GM19099 (cell line): ENCODE results near the gene TCEANC2.

Source experiments
- POLR2A ChIP-seq: IDR thresholded peaks from 3 replicates; pipeline ENCODE4 v1.6.1; 2011; ENCODE audit warnings: low read depth; ENCODE audit not compliant: insufficient read length; ENCODE audit errors: extremely low read depth

TCEANC2 gene

GRCh38 chr1:54070171-54070837, 16.9 kb downstream of the TCEANC2 start:
- TF ChIP-seq POLR2A = no peak

GRCh38 chr1:54077359-54077758, 24.0 kb downstream of the TCEANC2 start:
- no peak for TF ChIP-seq POLR2A

GRCh38 chr1:54080598-54081049, 27.2 kb downstream of the TCEANC2 start:
- TF ChIP-seq POLR2A = no peak

DNA sequence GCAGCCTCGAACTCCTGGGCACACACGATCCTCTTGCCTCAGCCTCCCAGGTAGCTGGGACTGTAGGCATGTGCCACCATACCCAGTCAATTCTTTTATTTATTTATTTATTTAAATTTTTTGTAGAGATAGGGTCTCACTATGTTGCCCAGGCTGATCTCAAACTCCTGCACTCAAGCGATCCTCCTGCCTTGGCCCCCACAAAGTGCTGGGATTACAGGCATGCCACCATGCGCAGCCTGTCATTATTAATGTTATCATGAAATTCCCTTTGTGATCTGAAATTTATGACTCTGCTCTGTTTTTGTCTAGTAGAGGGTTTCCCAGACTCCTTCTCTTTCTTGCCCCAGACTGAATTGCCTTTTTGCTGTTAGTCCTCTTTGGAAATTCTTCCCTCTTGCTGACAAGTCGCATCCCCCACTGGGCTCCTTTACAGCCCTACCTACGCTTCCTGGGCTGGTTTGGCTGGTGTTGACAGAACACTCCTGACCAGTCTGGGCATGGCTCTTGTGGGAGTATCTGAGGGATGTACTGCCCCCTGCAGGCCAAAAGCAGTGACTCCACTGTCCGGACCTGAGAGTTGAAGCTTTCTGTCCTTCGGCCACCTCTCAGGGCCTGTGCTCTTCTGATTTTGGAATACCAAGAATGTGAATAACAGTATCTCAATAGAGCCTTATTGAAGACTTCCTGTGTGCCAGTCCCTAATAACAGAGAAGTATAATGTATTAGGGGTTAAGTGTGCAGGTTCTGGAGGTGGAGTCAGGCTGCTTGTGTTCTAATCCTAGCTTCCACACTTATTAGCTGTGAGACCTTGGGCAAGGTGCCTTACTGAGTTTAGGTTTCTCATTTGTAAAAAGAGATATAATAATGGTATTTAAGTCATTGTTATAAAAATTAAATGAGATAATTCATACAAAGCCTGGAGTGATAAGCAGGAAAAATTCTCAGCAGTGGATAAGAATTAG, 28.2 kb downstream of the TCEANC2 start:
- TF ChIP-seq POLR2A = no peak

GRCh38 chr1:54084794-54085193, 31.4 kb downstream of the TCEANC2 start:
- no peak for TF ChIP-seq POLR2A

DNA sequence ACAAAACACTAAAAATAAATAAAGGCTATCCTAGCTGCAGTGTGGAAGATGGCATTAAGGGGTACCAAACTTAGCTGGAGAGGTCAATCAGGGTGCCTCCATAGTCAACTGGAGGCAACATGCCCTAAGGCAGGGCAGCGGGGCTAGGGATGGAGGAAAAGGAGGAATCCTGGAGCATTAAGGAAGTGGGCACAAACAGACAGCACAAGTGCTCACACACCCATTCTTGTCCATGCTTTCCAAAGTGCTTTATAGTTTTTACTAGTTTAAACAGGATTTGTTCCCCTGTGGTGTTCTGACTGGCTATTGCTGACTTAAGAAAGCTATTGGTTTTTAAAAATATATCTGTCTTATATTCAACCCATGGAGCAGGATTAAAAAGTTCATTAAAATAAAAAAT, 33.3 kb downstream of the TCEANC2 start:
- TF ChIP-seq POLR2A = no peak

DNA sequence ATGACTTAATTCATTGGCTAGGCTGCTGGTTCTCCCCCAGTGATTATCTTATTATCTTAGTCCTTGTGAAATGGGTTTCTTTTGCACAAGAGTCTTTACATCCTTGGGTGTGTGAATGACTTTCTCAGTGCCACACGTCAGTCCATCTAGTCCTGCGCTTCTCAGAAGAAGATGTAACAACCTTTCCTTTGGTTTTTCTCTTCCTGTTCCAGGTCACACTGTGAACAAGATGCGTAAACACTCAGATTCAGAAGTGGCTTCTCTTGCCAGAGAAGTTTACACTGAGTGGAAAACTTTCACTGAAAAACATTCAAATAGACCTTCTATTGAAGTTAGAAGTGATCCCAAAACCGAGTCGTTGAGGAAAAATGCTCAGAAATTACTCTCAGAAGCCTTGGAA, 35.0 kb downstream of the TCEANC2 start:
- TF ChIP-seq POLR2A = no peak

- no peak for TF ChIP-seq POLR2A
These were observed 38.3 kb downstream of the TCEANC2 start for GRCh38 chr1:54091666-54092065.

DNA sequence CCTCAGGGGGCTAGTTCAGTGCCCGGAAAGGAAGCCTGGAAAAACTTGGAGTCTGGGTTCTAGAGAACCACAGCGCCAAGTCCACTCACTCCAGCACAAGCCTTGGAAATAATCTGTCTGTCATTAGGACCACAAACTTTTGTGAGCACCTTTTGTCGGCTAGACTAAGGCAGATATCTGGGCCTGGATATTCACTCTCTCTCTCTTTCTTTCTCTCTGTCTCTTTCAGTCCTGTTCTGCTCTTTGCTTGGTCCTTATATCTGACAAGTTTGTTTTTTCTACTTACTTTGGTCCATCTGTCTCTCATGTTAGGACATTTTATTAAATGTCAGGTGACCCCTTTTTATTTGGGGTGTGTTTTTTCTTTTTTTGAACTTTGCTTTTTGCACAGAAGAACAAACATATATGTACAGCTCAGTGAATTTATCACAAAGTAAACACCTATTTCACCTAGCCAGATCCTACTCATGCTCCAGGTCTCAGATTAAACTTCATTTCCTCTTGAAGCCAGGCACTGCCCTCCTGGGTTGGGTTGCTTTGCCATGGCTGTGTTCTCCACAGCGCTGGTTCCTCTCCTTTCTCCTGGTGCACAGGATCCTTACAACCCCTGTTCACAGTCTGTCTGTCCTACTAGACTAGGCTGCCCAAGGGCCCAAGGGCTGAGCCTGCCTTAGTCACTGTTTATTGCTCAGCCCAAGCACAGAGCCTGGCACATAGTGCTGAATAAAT, 40.8 kb downstream of the TCEANC2 start:
- no peak for TF ChIP-seq POLR2A

DNA sequence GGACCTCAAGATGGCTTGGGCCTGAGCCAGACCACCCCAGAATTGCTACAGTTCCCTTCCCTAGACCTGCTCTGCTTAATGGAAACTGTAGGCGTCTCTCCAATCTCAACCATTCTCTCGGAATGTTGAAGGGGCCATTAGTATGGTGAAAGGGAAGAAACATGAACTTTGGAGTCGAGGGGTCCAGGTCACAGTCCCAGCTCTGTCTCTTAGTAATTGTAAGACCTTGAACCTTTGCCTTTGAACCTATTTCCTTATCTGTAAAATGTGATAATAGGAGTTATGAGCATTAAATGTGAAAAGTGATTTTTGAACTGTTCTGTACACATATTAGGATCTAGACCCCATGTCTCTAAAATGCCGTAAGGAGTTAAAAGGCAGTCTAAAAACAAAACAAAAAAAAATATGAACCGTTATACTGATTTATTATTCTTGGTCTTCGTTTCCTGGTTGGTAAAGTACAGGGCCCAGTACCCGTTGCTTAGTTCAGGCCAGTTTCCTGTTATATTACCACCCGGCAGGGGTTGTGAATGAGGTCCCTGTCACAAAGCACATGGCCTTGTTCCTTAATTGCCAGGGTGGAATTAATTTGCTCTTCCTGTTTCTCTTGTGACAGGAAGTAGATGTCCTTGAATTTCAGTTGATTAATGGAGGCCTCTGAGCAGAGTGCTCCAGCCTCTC, 42.3 kb downstream of the TCEANC2 start:
- TF ChIP-seq POLR2A = no peak

- no peak for TF ChIP-seq POLR2A
These were observed 42.9 kb downstream of the TCEANC2 start for GRCh38 chr1:54096227-54096876.

DNA sequence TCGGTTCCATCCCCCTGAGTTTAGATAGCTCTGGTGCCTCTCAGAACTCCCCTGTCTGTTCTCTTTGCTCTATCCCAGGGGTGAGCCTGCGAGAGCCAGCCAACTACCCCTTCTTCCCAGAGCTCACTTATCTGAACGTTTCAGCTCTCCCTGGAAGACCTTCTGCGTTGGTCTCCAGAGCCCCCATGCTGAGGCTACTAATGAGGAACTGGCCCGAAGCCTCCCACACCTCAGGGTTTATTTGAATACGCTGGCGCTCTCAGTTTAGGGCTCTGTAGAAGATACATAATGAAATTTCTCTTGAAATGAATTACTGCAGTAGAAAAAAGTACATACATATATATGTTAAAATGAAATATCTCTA, 43.5 kb downstream of the TCEANC2 start:
- TF ChIP-seq POLR2A = no peak

- no peak for TF ChIP-seq POLR2A
These were observed 45.7 kb downstream of the TCEANC2 start for GRCh38 chr1:54099061-54099610.

DNA sequence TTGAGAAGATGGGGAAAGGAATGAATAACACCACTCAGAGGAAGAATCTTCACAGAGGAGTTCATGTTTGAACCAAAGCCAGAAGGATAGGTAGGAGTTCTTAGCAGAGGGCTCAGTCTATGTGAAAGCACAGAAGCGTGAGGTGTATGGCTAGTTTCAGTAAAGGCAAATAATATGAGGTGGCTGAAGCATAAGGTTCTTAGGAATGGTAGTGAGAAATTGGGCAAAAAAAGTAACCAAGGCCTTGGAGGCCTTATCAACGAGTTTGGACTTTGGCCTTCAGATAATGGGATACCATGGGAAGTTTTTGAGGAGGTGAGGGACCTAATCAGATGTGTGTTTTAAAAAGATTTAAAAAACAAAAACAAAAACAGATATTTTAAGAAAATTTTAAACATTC, 47.1 kb downstream of the TCEANC2 start:
- no peak for TF ChIP-seq POLR2A

DNA sequence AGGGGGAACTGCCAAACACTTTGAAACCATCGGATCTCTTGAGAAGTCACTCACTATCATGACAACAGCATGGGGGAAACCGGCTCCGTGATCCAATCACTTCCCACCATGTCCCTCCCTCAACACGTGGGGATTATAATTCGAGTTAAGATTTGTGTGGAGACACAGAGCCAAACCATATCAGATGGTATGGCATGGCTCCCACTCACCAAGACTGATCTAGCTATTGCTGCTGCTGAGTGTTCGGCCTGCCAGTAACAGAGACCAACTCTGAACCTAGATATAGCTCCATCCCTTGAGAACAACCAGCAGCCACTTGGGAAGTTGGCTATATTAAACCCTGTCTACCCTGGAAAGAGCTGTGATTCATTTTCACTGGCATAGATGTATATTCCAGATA, 50.0 kb downstream of the TCEANC2 start:
- no peak for TF ChIP-seq POLR2A

DNA sequence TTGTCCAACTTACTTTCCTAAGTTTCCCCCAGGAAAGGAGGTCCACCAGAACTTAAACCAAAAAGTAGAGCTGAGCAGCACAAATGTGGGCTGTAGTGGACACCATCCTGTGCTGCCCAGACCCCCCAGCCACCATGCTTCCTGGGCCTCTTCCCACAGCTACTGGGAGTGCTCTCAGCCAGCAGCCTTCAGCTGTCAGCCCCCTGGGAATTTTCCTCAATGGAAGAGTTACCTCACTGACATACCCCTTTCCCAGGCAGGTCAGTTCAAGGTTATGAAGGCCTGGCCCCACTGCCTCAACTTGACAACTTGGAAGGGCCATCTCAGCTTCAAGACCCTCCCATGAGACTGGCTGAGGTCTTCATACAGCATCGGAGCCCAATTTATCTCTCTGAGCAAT, 51.7 kb downstream of the TCEANC2 start:
- TF ChIP-seq POLR2A = no peak
